HG03439 (cell line): Measurements from ENCODE around the gene MUC5AC.

Source experiments
- ATAC-seq: cut with Tn5 transposase; IDR thresholded peaks from one replicate; pipeline ENCODE4 v1.9.1; 2021; ENCODE audit warnings: mild to moderate bottlenecking, moderate library complexity; ENCODE audit not compliant: unreplicated experiment

Gene MUC5AC

GRCh38 chr11:1220941-1221721 lies 63.4 kb downstream of the MUC5AC start:
- no peak for ATAC-seq

GRCh38 chr11:1221848-1222311 lies 64.1 kb downstream of the MUC5AC start:
- no peak for ATAC-seq

- no peak for ATAC-seq
These were observed 65.0 kb downstream of the MUC5AC start, which contains the start of gene MUC5B for GRCh38 chr11:1222491-1223345. Gene MUC5B, plus strand, starts transcription at chr11:1223066. Its CDS starts 58 bp downstream, at chr11:1223124.

- no peak for ATAC-seq
These were observed 65.8 kb downstream of the MUC5AC start for GRCh38 chr11:1223346-1224110.

GRCh38 chr11:1224111-1224490 lies 66.3 kb downstream of the MUC5AC start:
- no peak for ATAC-seq

- ATAC-seq, result no peak
These were observed 67.0 kb downstream of the MUC5AC start for GRCh38 chr11:1224491-1225385.

GRCh38 chr11:1225386-1226225 lies 67.9 kb downstream of the MUC5AC start:
- ATAC-seq, result no peak

GRCh38 chr11:1226226-1226985 lies 68.7 kb downstream of the MUC5AC start:
- ATAC-seq, result no peak

GRCh38 chr11:1226986-1227550 lies 69.3 kb downstream of the MUC5AC start:
- ATAC-seq, result no peak

GRCh38 chr11:1227551-1228100 lies 69.9 kb downstream of the MUC5AC start:
- no peak for ATAC-seq

- ATAC-seq, result no peak
These were observed 70.5 kb downstream of the MUC5AC start for GRCh38 chr11:1228101-1228821.

GRCh38 chr11:1228921-1229451 lies 71.2 kb downstream of the MUC5AC start:
- ATAC-seq, result no peak

GRCh38 chr11:1229471-1230120 lies 71.8 kb downstream of the MUC5AC start:
- ATAC-seq, result no peak

GRCh38 chr11:1230121-1230455 lies 72.3 kb downstream of the MUC5AC start:
- no peak for ATAC-seq

- no peak for ATAC-seq
These were observed 73.0 kb downstream of the MUC5AC start for GRCh38 chr11:1230456-1231395.
